Esophagus squamous epithelium (tissue), 5 donors: Measurements from ENCODE around the gene DYRK2. TPM values are rescaled to one million over a fixed set of nuclear protein-coding genes. Genes with fewer than 3 reads are reported as not detected.

ENCODE experiments used
- DNase-seq: peaks from one replicate; lab custom pipeline; 2025; lab: John Stamatoyannopoulos, UW
- H3K27ac ChIP-seq, 4 donors: fragments of 200-600 bp; sonication (generic); one replicate each; pipeline ENCODE4 v1.5.1; 2016 to 2019; ENCODE audit warnings: mild to moderate bottlenecking in 1 of 4
- H3K27me3 ChIP-seq, 4 donors: fragments of 200-600 bp; sonication (generic); 1 replicate in 3 of 4; 2 replicates in 1 of 4; pipeline versions ENCODE4 v1.5.1 to v1.6.0; 2017 to 2021; ENCODE audit warnings: antibody characterized with exemption in 1 of 4
- H3K36me3 ChIP-seq, 3 donors: fragments of 200-600 bp; sonication (generic); one replicate each; pipeline ENCODE4 v1.5.1; 2016 to 2019
- H3K4me1 ChIP-seq, 3 donors: fragments of 200-600 bp; sonication (generic); one replicate each; pipeline ENCODE4 v1.5.1; 2017 to 2019
- H3K4me3 ChIP-seq, 4 donors: fragments of 200-600 bp; sonication (generic); 1 replicate in 3 of 4; 2 replicates in 1 of 4; pipeline ENCODE4 v1.5.1; 2016 to 2019; ENCODE audit warnings: mild to moderate bottlenecking in 2 of 4, moderate library complexity in 1 of 4
- H3K9me3 ChIP-seq, 3 donors: fragments of 200-600 bp; sonication (generic); one replicate each; pipeline ENCODE4 v1.5.1; 2016 to 2019
- POLR2A ChIP-seq, 4 donors: fragments of 450-650 bp; IDR thresholded peaks; one replicate each; pipeline ENCODE4 v1.6.1; 2017; ENCODE audit warnings: antibody characterized with exemption in 4 of 4, mild to moderate bottlenecking in 4 of 4, moderate library complexity in 3 of 4
- WGBS, 2 donors: methylation state at CpG; one replicate each; pipeline ENCODE4 v1.1.5; 2018; 5-methylcytosine and 5-hydroxymethylcytosine counted together
- intact Hi-C: fragments of 100-400 bp; cut with DNase I; formaldehyde crosslinking; loops from one replicate; pipeline ENCODE4 v1.15.0; 2022
- total RNA-seq, 4 donors: library from RNA; depleted of rRNA; stranded (reverse); fragments of >200 nt; gene quantifications; one replicate each; pipeline ENCODE4 v1.1.0, GENCODE V29; 2016
- TF ChIP-seq, protein P1 (sequence below), 6 experiments: fragments of 450-650 bp in 4 of 6; fragments of 200-600 bp in 2 of 6; sonication (generic) in 2 of 6; IDR thresholded peaks; one replicate each; pipeline ENCODE4 v1.5.1; 2016 to 2019; ENCODE audit warnings: antibody characterized with exemption in 6 of 6, mild to moderate bottlenecking in 4 of 6, moderate library complexity in 4 of 6
- donor health status: DM: yes; HTN: yes; CAD: no.

DYRK2 gene
- total RNA-seq, 4 donors from 2014 or later = 14.9 to 22.1 (median 15.7) TPM

DNA sequence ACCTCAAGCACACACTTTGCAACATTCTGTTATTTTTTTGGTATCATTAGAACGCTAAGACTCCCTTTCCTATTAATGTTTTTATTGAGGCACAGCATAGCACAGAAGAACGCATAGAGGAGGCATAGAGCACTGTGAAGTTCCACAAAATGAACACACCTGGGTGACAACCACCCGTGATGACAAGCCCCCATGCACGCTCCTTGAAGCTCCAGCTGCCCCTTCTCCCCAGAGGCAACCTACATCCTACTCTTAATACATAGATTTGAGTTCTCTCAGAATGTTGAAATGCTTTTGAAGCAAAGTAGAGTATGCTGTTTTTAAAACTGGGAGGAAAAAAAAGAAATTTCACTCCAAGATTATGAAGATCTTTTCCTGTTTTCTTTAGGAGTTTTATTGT, 55.5 kb downstream of the DYRK2 start:
- no peak for TF ChIP-seq POLR2A (IDR thresholded peaks at IDR 0.05)
- TF ChIP-seq, protein P1, sequence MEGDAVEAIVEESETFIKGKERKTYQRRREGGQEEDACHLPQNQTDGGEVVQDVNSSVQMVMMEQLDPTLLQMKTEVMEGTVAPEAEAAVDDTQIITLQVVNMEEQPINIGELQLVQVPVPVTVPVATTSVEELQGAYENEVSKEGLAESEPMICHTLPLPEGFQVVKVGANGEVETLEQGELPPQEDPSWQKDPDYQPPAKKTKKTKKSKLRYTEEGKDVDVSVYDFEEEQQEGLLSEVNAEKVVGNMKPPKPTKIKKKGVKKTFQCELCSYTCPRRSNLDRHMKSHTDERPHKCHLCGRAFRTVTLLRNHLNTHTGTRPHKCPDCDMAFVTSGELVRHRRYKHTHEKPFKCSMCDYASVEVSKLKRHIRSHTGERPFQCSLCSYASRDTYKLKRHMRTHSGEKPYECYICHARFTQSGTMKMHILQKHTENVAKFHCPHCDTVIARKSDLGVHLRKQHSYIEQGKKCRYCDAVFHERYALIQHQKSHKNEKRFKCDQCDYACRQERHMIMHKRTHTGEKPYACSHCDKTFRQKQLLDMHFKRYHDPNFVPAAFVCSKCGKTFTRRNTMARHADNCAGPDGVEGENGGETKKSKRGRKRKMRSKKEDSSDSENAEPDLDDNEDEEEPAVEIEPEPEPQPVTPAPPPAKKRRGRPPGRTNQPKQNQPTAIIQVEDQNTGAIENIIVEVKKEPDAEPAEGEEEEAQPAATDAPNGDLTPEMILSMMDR (IDR thresholded peaks at IDR 0.05) = no peak
- Histone ChIP-seq H3K27ac (no peak overlapping the region), H3K36me3 (no peaks in the 10 kb centered on the region), H3K4me3 (no peak overlapping the region), H3K4me1 (peaks cover 0 to 21% (median 0%) of the 10 kb centered on the region in 3 donors), H3K27me3 (no peaks in the 10 kb centered on the region), H3K9me3 (no peaks in the 10 kb centered on the region)
- WGBS, 2 donors = 90 to 93% methylated on average over 4 of the region's 4 CpGs
- DNase-seq = no peak
- intact Hi-C loops = no loop called here

DNA sequence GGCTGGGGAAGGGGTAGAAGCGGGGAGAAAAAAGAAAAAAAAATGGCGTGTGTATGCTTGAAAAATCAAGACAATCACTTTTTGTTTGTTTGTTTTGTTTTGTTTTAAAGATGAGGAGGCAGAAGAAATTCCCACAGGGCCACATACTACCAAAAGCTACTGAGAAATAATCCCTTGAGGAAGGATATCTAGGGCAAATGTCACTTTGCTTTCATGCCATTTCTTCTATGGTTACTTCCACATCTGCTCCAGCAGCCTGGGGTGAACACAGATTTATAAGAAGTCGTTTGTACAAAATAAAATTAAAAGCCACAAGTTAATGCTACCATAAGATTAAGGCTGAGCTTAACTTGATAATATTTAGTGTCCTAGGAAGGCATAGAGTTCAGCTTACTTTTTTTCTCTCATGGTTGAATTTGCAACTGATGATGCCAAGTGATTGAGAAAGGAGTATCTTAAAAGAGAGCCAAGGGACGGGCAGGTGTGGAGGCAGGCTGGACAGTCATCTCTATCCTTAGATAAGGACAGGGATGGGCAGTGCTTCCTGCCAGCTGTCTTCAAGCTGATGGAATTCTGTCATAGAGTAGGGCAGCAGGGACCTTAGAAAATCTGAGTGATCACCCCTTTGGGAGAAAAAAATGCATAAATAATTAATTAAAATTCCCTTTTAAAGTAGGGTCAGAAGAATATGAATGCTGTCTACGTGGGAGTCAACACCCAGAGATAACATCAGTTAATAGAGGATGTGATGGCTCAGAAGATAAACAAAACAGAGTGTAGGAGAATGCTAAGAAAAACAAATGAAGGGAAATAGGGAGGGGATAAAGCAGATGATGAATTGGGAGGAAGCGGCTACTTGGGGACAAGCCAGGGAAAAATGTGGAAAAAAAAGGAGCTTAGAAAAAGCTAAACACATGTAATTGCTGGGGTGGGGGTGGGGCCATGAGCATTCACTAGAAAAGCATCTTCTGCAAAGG, 57.1 kb downstream of the DYRK2 start:
- H3K9me3 ChIP-seq = no peaks in the 10 kb centered on the region
- WGBS, 2 donors = 49 to 52% methylated on average over 6 of the region's 6 CpGs
- H3K4me1 ChIP-seq = peaks cover 0 to 22% (median 0%) of the 10 kb centered on the region in 3 donors
- no peaks in the 10 kb centered on the region for H3K27me3 ChIP-seq
- no peak for DNase-seq
- intact Hi-C loops = no loop called here
- TF ChIP-seq, protein P1 (IDR thresholded peaks at IDR 0.05) = no peak
- H3K36me3 ChIP-seq = no peaks in the 10 kb centered on the region
- no peak overlapping the region for H3K4me3 ChIP-seq
- no peak overlapping the region for H3K27ac ChIP-seq

DNA sequence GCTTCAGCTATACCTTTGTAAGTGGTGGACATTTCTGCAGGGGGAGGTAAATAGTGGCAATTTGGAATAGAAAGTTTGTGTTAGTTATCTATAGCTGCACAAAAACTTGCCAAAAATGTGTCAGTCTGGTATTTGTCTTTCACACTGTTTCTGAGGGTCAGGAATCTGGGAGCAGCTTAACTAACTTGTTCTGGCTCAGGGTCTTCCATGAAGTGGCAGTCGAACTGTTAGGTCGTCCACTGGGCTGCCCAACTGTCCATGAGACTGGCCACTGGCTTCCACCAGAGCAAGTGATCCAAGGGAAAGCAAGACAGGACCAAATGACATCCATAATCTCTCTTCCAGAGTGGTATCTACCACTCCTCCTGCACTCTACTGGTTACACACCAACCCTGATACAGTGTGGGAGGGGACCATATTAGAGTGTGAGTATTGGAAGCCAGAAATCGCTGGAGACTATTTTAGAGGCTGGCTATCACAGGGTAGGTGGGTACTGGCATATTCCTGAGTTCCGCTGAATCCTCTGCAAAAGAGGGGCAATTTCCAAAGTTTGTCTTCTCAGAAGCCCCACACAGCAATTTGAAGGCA, 60.9 kb downstream of the DYRK2 start:
- intact Hi-C loops = no loop called here
- 67 to 85% methylated on average over 4 of the region's 4 CpGs for WGBS, 2 donors
- Histone ChIP-seq H3K27ac (no peak overlapping the region), H3K9me3 (no peaks in the 10 kb centered on the region), H3K36me3 (no peaks in the 10 kb centered on the region), H3K4me1 (peaks cover 0 to 22% (median 0%) of the 10 kb centered on the region in 3 donors), H3K27me3 (no peaks in the 10 kb centered on the region), H3K4me3 (no peak overlapping the region)
- TF ChIP-seq POLR2A (IDR thresholded peaks at IDR 0.05) = no peak
- TF ChIP-seq, protein P1 (IDR thresholded peaks at IDR 0.05) = no peak
- no peak for DNase-seq

DNA sequence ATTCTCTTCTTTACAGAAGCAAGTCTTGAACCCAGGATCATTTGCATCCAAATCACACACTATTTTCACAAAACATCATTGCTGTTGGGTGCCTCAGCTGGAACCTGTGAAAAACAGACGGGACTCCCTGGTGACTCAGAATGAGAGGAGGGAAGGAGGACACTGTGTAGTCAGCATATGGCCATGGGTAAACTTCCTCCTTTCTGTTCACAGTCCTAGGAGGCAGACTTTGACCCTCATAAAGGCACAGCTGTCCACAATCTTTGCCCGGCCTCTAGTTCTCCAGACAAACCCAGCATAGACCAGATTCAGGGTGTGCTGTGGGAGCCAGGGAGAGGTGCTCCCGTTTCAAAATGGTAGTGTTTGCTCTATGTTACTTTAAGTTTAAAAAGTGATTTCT, 62.0 kb downstream of the DYRK2 start:
- no peak for TF ChIP-seq POLR2A (IDR thresholded peaks at IDR 0.05)
- TF ChIP-seq, protein P1 (IDR thresholded peaks at IDR 0.05) = no peak
- 44 to 71% methylated on average over 2 to 3 of the region's 3 CpGs for WGBS, 2 donors
- Histone ChIP-seq H3K9me3 (no peaks in the 10 kb centered on the region), H3K4me3 (no peak overlapping the region), H3K36me3 (no peaks in the 10 kb centered on the region), H3K27me3 (no peaks in the 10 kb centered on the region), H3K27ac (no peak overlapping the region), H3K4me1 (peaks cover 0 to 14% (median 0%) of the 10 kb centered on the region in 3 donors)
- intact Hi-C loops = no loop called here
- DNase-seq = no peak

DNA sequence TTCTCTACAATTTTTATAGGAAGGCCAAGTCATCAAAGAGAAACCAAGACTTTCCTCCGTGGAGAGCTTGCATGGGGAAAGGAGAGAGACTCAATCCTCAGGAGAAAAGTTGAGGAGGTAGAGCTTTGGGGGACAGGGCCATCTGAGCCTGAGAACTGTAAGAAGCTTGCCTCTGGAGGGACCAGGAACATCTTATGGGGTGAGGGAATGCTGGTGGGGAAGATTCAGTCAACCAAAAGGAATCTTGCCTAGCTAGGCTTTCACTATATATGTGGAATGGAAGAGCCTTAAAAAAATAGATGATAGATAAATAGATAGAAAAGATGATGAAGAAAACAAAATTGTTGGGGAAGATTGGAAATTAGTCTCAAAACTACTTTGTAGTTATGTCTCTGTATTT, 63.5 kb downstream of the DYRK2 start:
- no peak overlapping the region for H3K4me3 ChIP-seq
- H3K27ac ChIP-seq = no peak overlapping the region
- intact Hi-C loops = no loop called here
- peaks cover 0 to 8% (median 0%) of the 10 kb centered on the region in 3 donors for H3K4me1 ChIP-seq
- no peaks in the 10 kb centered on the region for H3K27me3 ChIP-seq
- TF ChIP-seq, protein P1 (IDR thresholded peaks at IDR 0.05) = no peak
- TF ChIP-seq POLR2A (IDR thresholded peaks at IDR 0.05) = no peak
- WGBS, 2 donors = 70 to 100% methylated on average over 1 of the region's 1 CpG
- no peaks in the 10 kb centered on the region for H3K9me3 ChIP-seq
- no peak for DNase-seq
- no peaks in the 10 kb centered on the region for H3K36me3 ChIP-seq
